HEK293 (cell line): Measurements from ENCODE around the gene TMED1.

Experiments used
- BCL11B ChIP-seq: fragments of 450-650 bp; formaldehyde crosslinking; IDR thresholded peaks from 2 replicates; pipeline ENCODE4 v1.5.1; 2016; ENCODE audit warnings: low read depth, missing biosample characterization, missing genetic modification characterization
- EGR2 ChIP-seq: fragments of 450-650 bp; formaldehyde crosslinking; IDR thresholded peaks from 2 replicates; pipeline ENCODE4 v1.5.1; 2016; ENCODE audit warnings: low read depth, missing biosample characterization, missing genetic modification characterization
- GLI2 ChIP-seq: fragments of 450-650 bp; formaldehyde crosslinking; IDR thresholded peaks from 2 replicates; pipeline ENCODE4; 2017; ENCODE audit warnings: missing biosample characterization, missing genetic modification characterization, low read depth, borderline replicate concordance
- KLF16 ChIP-seq: fragments of 450-650 bp; formaldehyde crosslinking; IDR thresholded peaks from 2 replicates; pipeline ENCODE4 v1.5.1; 2017; ENCODE audit warnings: missing biosample characterization, missing genetic modification characterization
- KLF8 ChIP-seq: fragments of 450-650 bp; formaldehyde crosslinking; IDR thresholded peaks from 2 replicates; pipeline ENCODE4 v1.5.1; 2016; ENCODE audit warnings: missing biosample characterization, missing genetic modification characterization
- REPIN1 ChIP-seq: fragments of 450-650 bp; formaldehyde crosslinking; IDR thresholded peaks from 2 replicates; pipeline ENCODE4 v1.5.1; 2017; ENCODE audit warnings: missing biosample characterization, missing genetic modification characterization, low read depth
- YY1 ChIP-seq: fragments of 450-650 bp; formaldehyde crosslinking; IDR thresholded peaks from 2 replicates; pipeline ENCODE4 v1.5.1; 2018; ENCODE audit warnings: missing biosample characterization, missing genetic modification characterization
- YY2 ChIP-seq: fragments of 450-650 bp; formaldehyde crosslinking; IDR thresholded peaks from 2 replicates; pipeline ENCODE4 v1.5.1; 2016; ENCODE audit warnings: missing biosample characterization, missing genetic modification characterization
- ZBTB20 ChIP-seq: fragments of 450-650 bp; formaldehyde crosslinking; IDR thresholded peaks from 2 replicates; pipeline ENCODE4 v1.5.1; 2016; ENCODE audit warnings: missing biosample characterization, missing genetic modification characterization
- ZBTB21 ChIP-seq: fragments of 450-650 bp; formaldehyde crosslinking; IDR thresholded peaks from 2 replicates; pipeline ENCODE4 v1.5.1; 2017; ENCODE audit warnings: missing biosample characterization, missing genetic modification characterization
- ZBTB7A ChIP-seq: fragments of 450-650 bp; formaldehyde crosslinking; IDR thresholded peaks from 2 replicates; pipeline ENCODE4 v1.5.1; 2016; ENCODE audit warnings: low read depth, missing biosample characterization, missing genetic modification characterization
- ZEB2 ChIP-seq: fragments of 450-650 bp; formaldehyde crosslinking; IDR thresholded peaks from 2 replicates; pipeline ENCODE4 v1.5.1; 2016; ENCODE audit warnings: missing biosample characterization, missing genetic modification characterization
- ZFHX2 ChIP-seq: fragments of 450-650 bp; formaldehyde crosslinking; conservative IDR thresholded peaks from 2 replicates; pipeline ENCODE4 v1.5.1; 2016; ENCODE audit warnings: missing biosample characterization, missing genetic modification characterization
- ZNF2 ChIP-seq: fragments of 450-650 bp; formaldehyde crosslinking; IDR thresholded peaks from 2 replicates; pipeline ENCODE4 v1.5.1; 2016; ENCODE audit warnings: missing biosample characterization, missing genetic modification characterization
- ZNF23 ChIP-seq: fragments of 450-650 bp; formaldehyde crosslinking; IDR thresholded peaks from 2 replicates; pipeline ENCODE4 v1.5.1; 2016; ENCODE audit warnings: missing biosample characterization, missing genetic modification characterization, borderline replicate concordance
- ZNF324 ChIP-seq: fragments of 450-650 bp; formaldehyde crosslinking; IDR thresholded peaks from 2 replicates; pipeline ENCODE4 v1.5.1; 2016; ENCODE audit warnings: missing biosample characterization, missing genetic modification characterization
- ZNF394 ChIP-seq: fragments of 450-650 bp; formaldehyde crosslinking; IDR thresholded peaks from 2 replicates; pipeline ENCODE4 v1.5.1; 2016; ENCODE audit warnings: missing biosample characterization, missing genetic modification characterization, mild to moderate bottlenecking, moderate library complexity, borderline replicate concordance
- ZNF571 ChIP-seq: fragments of 450-650 bp; formaldehyde crosslinking; IDR thresholded peaks from 2 replicates; pipeline ENCODE4 v1.5.0; 2017; ENCODE audit warnings: missing biosample characterization, missing genetic modification characterization
- ZNF600 ChIP-seq: fragments of 450-650 bp; formaldehyde crosslinking; IDR thresholded peaks from 2 replicates; pipeline ENCODE4 v1.5.1; 2016; ENCODE audit warnings: missing biosample characterization, missing genetic modification characterization
- ZNF623 ChIP-seq: fragments of 450-650 bp; formaldehyde crosslinking; IDR thresholded peaks from 2 replicates; pipeline ENCODE4 v1.5.1; 2016; ENCODE audit warnings: missing biosample characterization, missing genetic modification characterization
- ZNF664 ChIP-seq: fragments of 450-650 bp; formaldehyde crosslinking; IDR thresholded peaks from 2 replicates; pipeline ENCODE4 v1.5.1; 2016; ENCODE audit warnings: missing biosample characterization, missing genetic modification characterization
- ZXDB ChIP-seq: fragments of 450-650 bp; formaldehyde crosslinking; IDR thresholded peaks from 2 replicates; pipeline ENCODE4 v1.5.1; 2016; ENCODE audit warnings: missing biosample characterization, missing genetic modification characterization
- TF ChIP-seq, protein P1 (sequence below): fragments of 450-650 bp; formaldehyde crosslinking; IDR thresholded peaks from 2 replicates; pipeline ENCODE4 v1.5.1; 2017; ENCODE audit warnings: missing biosample characterization, mild to moderate bottlenecking, missing genetic modification characterization, moderate library complexity
- TF ChIP-seq, protein P2 (sequence below): fragments of 450-650 bp; formaldehyde crosslinking; IDR thresholded peaks from 2 replicates; pipeline ENCODE4 v1.5.1; 2016; ENCODE audit warnings: missing biosample characterization, missing genetic modification characterization
- TF ChIP-seq, protein P3 (sequence below): IDR thresholded peaks from 2 replicates; pipeline ENCODE4 v1.6.1; 2011; ENCODE audit warnings: mild to moderate bottlenecking, low read depth, low read length, borderline replicate concordance
- TF ChIP-seq, protein P4 (sequence below): fragments of 450-650 bp; formaldehyde crosslinking; IDR thresholded peaks from 2 replicates; pipeline ENCODE4 v1.5.1; 2016; ENCODE audit warnings: missing biosample characterization, missing genetic modification characterization
- TF ChIP-seq, protein P5 (sequence below): fragments of 450-650 bp; formaldehyde crosslinking; optimal IDR thresholded peaks from 2 replicates; pipeline ENCODE3; 2016; ENCODE audit warnings: missing biosample characterization, mild to moderate bottlenecking, missing genetic modification characterization
- TF ChIP-seq, protein P6 (sequence below): fragments of 450-650 bp; formaldehyde crosslinking; IDR thresholded peaks from 2 replicates; pipeline ENCODE4 v1.5.1; 2016; ENCODE audit warnings: missing biosample characterization, missing genetic modification characterization

Gene TMED1

DNA sequence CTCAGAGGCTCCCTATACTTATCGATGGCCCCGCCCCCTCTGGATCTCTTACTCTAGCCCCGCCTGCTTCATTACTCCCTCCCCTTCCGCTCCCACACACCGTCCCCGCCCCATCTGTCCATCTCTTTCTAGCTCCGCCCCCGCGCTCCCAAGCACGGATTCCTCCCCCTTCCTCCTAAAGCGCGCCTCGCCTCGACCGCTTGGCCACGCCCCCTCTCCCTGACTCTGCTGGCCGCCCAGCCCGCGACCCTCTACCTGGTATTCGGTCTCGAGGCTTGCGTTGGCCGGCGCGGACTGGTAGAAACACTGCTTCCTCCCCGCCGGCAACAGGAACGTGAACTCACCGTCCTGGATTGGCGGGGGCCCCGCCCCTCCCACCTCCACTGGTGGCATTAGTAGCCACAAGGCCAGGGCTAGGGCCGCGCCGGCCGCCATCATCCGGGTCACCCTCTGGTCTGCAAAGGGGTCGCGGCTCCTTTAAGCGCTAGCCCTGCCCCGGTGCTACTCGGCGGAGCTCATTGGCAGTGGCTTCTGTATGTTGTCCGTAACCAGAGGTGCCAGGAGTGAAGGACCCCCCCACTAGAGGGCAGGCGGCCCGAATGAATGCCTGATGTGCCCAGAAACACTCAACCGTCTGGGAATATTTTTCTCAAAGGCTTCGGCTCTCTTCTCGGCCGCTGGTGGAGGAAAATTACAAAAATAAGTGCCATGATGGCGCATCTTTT lies at the start of gene TMED1 (continued):
- TF ChIP-seq, protein P1, sequence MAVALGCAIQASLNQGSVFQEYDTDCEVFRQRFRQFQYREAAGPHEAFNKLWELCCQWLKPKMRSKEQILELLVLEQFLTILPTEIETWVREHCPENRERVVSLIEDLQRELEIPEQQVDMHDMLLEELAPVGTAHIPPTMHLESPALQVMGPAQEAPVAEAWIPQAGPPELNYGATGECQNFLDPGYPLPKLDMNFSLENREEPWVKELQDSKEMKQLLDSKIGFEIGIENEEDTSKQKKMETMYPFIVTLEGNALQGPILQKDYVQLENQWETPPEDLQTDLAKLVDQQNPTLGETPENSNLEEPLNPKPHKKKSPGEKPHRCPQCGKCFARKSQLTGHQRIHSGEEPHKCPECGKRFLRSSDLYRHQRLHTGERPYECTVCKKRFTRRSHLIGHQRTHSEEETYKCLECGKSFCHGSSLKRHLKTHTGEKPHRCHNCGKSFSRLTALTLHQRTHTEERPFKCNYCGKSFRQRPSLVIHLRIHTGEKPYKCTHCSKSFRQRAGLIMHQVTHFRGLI (tag by site-specific recombination), result 0 out of 2 replicates have a peak, but pooled peaks have one; percentile 12
- TF ChIP-seq KLF16 (tag by site-specific recombination), result peak; percentile 81
- TF ChIP-seq, protein P2, sequence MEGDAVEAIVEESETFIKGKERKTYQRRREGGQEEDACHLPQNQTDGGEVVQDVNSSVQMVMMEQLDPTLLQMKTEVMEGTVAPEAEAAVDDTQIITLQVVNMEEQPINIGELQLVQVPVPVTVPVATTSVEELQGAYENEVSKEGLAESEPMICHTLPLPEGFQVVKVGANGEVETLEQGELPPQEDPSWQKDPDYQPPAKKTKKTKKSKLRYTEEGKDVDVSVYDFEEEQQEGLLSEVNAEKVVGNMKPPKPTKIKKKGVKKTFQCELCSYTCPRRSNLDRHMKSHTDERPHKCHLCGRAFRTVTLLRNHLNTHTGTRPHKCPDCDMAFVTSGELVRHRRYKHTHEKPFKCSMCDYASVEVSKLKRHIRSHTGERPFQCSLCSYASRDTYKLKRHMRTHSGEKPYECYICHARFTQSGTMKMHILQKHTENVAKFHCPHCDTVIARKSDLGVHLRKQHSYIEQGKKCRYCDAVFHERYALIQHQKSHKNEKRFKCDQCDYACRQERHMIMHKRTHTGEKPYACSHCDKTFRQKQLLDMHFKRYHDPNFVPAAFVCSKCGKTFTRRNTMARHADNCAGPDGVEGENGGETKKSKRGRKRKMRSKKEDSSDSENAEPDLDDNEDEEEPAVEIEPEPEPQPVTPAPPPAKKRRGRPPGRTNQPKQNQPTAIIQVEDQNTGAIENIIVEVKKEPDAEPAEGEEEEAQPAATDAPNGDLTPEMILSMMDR (tag by site-specific recombination), result peak; percentile 68
- TF ChIP-seq ZNF600 (tag by site-specific recombination), result peak; percentile 81
- peak; percentile 79 for TF ChIP-seq YY1 (tag by site-specific recombination)
- TF ChIP-seq KLF8 (tag by site-specific recombination), result peak; percentile 49; the same call in 1 of the 2 replicates
- TF ChIP-seq ZNF324 (tag by site-specific recombination), result no peak
- TF ChIP-seq ZNF571 (tag by site-specific recombination), result no peak
- TF ChIP-seq ZNF664 (tag by site-specific recombination), result no peak
- TF ChIP-seq REPIN1 (tag by site-specific recombination), result no peak
- TF ChIP-seq GLI2 (tag by site-specific recombination), result no peak
- peak; percentile 90 for TF ChIP-seq ZFHX2 (tag by site-specific recombination)
- peak; percentile 5; the same call in 1 of the 2 replicates for TF ChIP-seq ZBTB21 (tag by site-specific recombination)
- TF ChIP-seq ZBTB7A (tag by site-specific recombination), result peak; percentile 59
- peak; percentile 77; the same call in 1 of the 2 replicates for TF ChIP-seq YY2
- TF ChIP-seq, protein P3, sequence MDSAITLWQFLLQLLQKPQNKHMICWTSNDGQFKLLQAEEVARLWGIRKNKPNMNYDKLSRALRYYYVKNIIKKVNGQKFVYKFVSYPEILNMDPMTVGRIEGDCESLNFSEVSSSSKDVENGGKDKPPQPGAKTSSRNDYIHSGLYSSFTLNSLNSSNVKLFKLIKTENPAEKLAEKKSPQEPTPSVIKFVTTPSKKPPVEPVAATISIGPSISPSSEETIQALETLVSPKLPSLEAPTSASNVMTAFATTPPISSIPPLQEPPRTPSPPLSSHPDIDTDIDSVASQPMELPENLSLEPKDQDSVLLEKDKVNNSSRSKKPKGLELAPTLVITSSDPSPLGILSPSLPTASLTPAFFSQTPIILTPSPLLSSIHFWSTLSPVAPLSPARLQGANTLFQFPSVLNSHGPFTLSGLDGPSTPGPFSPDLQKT, result no peak
- TF ChIP-seq BCL11B, result 0 out of 2 replicates have a peak, but pooled peaks have one; percentile 16
- TF ChIP-seq ZNF623 (tag by site-specific recombination), result 0 out of 2 replicates have a peak, but pooled peaks have one; percentile 6
- peak; percentile 77 for TF ChIP-seq ZNF394
- TF ChIP-seq, protein P4, sequence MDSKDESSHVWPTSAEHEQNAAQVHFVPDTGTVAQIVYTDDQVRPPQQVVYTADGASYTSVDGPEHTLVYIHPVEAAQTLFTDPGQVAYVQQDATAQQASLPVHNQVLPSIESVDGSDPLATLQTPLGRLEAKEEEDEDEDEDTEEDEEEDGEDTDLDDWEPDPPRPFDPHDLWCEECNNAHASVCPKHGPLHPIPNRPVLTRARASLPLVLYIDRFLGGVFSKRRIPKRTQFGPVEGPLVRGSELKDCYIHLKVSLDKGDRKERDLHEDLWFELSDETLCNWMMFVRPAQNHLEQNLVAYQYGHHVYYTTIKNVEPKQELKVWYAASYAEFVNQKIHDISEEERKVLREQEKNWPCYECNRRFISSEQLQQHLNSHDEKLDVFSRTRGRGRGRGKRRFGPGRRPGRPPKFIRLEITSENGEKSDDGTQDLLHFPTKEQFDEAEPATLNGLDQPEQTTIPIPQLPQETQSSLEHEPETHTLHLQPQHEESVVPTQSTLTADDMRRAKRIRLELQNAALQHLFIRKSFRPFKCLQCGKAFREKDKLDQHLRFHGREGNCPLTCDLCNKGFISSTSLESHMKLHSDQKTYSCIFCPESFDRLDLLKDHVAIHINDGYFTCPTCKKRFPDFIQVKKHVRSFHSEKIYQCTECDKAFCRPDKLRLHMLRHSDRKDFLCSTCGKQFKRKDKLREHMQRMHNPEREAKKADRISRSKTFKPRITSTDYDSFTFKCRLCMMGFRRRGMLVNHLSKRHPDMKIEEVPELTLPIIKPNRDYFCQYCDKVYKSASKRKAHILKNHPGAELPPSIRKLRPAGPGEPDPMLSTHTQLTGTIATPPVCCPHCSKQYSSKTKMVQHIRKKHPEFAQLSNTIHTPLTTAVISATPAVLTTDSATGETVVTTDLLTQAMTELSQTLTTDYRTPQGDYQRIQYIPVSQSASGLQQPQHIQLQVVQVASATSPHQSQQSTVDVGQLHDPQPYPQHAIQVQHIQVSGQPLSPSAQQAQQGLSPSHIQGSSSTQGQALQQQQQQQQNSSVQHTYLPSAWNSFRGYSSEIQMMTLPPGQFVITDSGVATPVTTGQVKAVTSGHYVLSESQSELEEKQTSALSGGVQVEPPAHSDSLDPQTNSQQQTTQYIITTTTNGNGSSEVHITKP (tag by site-specific recombination), result peak; percentile 21; the same call in 1 of the 2 replicates
- peak; percentile 50; the same call in 1 of the 2 replicates for TF ChIP-seq ZNF2
- TF ChIP-seq EGR2 (tag by site-specific recombination), result peak; percentile 90
- peak; percentile 96 for TF ChIP-seq ZXDB
- TF ChIP-seq ZNF23, result no peak
- peak; percentile 69 for TF ChIP-seq ZEB2 (tag by site-specific recombination)
- TF ChIP-seq, protein P5, sequence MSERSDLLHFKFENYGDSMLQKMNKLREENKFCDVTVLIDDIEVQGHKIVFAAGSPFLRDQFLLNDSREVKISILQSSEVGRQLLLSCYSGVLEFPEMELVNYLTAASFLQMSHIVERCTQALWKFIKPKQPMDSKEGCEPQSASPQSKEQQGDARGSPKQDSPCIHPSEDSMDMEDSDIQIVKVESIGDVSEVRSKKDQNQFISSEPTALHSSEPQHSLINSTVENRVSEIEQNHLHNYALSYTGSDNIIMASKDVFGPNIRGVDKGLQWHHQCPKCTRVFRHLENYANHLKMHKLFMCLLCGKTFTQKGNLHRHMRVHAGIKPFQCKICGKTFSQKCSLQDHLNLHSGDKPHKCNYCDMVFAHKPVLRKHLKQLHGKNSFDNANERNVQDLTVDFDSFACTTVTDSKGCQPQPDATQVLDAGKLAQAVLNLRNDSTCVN, result peak; percentile 79
- TF ChIP-seq, protein P6, sequence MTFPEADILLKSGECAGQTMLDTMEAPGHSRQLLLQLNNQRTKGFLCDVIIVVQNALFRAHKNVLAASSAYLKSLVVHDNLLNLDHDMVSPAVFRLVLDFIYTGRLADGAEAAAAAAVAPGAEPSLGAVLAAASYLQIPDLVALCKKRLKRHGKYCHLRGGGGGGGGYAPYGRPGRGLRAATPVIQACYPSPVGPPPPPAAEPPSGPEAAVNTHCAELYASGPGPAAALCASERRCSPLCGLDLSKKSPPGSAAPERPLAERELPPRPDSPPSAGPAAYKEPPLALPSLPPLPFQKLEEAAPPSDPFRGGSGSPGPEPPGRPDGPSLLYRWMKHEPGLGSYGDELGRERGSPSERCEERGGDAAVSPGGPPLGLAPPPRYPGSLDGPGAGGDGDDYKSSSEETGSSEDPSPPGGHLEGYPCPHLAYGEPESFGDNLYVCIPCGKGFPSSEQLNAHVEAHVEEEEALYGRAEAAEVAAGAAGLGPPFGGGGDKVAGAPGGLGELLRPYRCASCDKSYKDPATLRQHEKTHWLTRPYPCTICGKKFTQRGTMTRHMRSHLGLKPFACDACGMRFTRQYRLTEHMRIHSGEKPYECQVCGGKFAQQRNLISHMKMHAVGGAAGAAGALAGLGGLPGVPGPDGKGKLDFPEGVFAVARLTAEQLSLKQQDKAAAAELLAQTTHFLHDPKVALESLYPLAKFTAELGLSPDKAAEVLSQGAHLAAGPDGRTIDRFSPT (tag by site-specific recombination), result peak; percentile 70; the same call in 1 of the 2 replicates
- peak; percentile 97 for TF ChIP-seq ZBTB20 (tag by site-specific recombination)
